ENCODE measurements around the gene OCA2.

DNA sequence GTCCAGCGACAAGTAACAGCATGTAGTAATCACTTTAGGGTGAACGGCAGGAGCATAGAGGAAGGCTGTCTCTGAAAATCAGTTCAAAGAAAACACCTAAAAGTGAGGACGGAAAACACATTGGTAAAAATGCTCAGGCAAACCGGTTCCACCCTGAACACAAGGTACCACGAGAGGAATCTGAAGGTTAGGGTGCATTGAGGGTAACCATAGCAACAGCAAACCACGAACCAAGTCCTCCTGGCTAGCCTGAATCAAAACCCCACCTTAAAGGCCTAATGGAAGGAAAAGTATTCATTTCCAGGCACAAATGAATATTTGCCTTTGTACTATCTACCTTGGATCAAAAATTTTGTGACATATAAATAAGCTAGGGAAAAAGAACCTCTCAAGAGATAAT, 315.0 kb downstream of the OCA2 start:
- TF ChIP-seq, protein P1, sequence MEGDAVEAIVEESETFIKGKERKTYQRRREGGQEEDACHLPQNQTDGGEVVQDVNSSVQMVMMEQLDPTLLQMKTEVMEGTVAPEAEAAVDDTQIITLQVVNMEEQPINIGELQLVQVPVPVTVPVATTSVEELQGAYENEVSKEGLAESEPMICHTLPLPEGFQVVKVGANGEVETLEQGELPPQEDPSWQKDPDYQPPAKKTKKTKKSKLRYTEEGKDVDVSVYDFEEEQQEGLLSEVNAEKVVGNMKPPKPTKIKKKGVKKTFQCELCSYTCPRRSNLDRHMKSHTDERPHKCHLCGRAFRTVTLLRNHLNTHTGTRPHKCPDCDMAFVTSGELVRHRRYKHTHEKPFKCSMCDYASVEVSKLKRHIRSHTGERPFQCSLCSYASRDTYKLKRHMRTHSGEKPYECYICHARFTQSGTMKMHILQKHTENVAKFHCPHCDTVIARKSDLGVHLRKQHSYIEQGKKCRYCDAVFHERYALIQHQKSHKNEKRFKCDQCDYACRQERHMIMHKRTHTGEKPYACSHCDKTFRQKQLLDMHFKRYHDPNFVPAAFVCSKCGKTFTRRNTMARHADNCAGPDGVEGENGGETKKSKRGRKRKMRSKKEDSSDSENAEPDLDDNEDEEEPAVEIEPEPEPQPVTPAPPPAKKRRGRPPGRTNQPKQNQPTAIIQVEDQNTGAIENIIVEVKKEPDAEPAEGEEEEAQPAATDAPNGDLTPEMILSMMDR (IDR thresholded peaks at IDR 0.05): no peak
- TF ChIP-seq POLR2AphosphoS5 (IDR thresholded peaks at IDR 0.05; ENCODE audit: low read depth, low read length) (no peak), SIN3A (IDR thresholded peaks at IDR 0.05; ENCODE audit: borderline replicate concordance, insufficient read depth, low read depth, low read length) (no peak), TCF7L2 (IDR thresholded peaks at IDR 0.05; ENCODE audit: low read depth, low read length) (no peak)
- TF ChIP-seq, protein P2, sequence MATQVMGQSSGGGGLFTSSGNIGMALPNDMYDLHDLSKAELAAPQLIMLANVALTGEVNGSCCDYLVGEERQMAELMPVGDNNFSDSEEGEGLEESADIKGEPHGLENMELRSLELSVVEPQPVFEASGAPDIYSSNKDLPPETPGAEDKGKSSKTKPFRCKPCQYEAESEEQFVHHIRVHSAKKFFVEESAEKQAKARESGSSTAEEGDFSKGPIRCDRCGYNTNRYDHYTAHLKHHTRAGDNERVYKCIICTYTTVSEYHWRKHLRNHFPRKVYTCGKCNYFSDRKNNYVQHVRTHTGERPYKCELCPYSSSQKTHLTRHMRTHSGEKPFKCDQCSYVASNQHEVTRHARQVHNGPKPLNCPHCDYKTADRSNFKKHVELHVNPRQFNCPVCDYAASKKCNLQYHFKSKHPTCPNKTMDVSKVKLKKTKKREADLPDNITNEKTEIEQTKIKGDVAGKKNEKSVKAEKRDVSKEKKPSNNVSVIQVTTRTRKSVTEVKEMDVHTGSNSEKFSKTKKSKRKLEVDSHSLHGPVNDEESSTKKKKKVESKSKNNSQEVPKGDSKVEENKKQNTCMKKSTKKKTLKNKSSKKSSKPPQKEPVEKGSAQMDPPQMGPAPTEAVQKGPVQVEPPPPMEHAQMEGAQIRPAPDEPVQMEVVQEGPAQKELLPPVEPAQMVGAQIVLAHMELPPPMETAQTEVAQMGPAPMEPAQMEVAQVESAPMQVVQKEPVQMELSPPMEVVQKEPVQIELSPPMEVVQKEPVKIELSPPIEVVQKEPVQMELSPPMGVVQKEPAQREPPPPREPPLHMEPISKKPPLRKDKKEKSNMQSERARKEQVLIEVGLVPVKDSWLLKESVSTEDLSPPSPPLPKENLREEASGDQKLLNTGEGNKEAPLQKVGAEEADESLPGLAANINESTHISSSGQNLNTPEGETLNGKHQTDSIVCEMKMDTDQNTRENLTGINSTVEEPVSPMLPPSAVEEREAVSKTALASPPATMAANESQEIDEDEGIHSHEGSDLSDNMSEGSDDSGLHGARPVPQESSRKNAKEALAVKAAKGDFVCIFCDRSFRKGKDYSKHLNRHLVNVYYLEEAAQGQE (IDR thresholded peaks at IDR 0.05; ENCODE audit: insufficient read depth in 1 of 2, low read depth in 2 of 2, low read length in 1 of 2): no peak

Data from Panc1 (cell line).